NCI-H2081 treated with DMSO at 0.1 percent for 48 hours (cell line): ENCODE data around the gene ERN2.
"Not testable (repeated sequence)": the region's sequence is repeated elsewhere in the genome, so short reads cannot be mapped to it uniquely, and the experiment has no call there.

Source experiments
- DNase-seq: peaks from one replicate; lab custom pipeline; 2025; lab: John Stamatoyannopoulos, UW

Gene ERN2

DNA sequence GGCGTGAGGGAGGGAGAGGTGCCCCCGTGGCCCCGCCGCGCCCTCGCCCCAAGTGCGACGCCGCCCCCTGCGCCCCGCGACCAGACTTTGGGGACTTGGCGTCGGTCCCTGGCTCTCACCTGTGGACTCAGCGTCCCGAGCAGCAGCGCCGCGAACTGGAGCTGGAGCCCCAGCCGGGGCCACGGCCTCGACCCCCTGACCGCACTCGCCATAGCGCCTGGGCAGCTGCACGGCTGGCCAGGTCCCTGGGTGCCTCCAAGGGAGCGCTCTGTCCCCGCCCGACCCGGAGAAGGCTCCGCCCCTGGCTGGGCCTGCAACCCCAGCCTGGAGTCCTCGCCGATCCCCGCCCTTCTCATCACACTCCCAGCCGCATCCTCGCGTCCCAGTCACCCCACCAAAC, at the start of gene ERN2:
Gene ERN2 (minus strand): TSS at position 247 of the 400 bp plus-strand sequence. CDS start 35 bp downstream, at position 212.
- DNase-seq: no peak

DNA sequence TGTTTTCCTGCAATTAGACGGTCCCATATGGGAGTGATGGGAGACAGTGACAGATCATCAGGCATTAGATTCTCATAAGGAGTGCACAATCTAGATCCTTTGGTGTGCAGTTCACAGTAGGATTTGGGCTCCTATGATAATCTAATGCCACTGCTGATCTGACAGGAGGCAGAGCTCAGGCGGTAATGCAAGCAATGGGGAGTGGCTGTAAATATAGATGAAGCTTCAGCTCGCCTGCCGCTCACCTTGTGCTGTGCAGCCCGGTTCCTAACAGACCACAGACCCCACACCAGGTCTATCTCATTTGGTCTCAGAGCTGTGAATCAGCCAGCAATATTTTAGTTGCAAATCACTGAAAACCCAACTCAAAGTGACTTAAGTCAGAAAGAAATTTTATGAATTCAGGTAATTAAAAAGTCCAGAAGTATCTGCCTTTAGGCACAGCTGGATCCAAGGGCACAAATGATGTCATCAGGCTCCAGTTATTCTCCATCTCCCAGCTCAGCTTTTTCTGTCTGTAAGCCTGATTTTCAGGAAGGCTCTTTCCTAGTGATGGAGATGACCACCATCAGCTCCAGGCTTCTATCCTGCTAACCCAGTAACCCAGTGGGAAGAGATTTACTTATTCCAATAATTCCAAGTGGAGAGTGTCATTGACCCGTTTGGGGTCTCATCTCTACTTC, 45.1 kb upstream of the ERN2 start:
- DNase-seq: no peak

DNA sequence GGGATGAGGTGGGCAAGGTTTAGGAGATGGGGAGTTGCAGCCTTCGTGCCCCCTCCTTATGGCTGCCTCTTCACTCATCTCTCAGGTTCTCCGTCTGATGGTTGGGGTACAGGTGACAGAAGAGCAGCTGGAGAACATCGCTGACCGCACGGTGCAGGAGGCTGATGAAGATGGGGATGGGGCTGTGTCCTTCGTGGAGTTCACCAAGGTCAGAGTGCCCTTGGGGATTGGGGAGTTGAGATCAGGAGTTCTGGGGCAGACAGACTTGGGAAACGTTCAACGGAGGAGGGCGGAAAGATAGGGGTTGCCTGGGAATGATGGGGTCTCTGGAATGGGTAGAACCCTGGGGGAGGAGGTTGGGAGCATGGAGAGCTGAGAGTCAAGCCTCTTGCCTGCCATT, 44.1 kb upstream of the ERN2 start:
- DNase-seq: no peak

DNA sequence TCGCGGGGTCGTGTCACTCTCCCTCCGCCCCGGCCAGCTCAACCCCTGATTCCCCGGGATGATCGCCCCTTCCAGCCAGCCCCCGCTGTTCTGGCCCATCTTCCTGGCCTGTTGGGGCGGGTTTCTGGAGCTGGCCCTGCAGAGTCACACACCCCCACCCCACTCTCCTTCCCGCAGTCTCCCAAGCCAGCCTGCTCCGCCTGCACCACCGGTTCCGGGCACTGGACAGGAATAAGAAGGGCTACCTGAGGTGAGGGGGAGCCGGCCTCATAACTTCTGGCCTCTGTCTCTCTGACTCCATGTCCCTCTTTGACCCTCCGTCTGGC, 42.4 kb upstream of the ERN2 start:
- DNase-seq: no peak

DNA sequence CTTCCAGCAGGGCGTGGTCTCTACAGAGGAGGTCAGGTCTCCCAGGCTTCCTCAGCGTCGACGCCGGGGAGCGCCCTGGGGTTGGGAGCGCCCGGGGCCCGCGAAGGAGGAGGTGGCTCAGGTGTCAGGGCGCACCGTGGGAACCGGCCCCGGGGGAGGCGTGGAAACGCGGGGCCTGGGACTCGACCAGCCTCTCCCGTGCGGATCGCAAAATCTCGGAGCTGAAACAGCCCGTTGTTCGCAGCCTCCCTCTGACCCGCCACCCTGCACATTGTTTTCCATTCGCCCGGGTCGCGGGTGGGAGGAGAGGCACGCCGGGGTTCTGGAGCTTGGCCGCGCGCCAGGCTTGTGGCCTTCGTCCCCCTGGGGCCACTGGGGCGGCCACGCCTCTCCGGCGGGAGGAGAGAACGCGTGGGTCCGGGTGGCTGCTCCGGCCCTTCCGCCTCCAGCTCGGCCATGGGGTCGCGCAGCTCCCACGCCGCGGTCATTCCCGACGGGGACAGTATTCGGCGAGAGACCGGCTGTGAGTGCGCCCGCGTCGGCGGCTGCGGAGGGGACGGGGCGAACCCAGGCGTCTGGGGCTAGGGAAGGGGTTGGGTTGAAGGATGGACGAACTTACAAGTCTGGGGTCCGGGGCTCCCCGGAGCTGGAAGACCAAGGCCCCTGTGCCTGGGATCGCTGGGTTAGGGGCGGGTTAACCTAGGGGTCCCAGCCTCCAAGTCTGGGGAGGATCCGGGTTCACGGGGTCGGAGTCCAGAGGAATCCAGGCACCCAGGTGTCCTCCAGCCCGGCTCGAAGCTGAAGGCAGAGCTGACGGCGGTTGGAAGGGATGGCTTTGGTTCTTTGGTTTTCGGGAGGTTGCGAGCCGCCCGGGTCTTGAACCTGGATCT, 41.8 kb upstream of the ERN2 start, which contains the start of gene CHP2:
Gene CHP2 (plus strand): TSS at position 433 of the 890 bp plus-strand sequence. CDS start 24 bp downstream, at position 457.
- no peak for DNase-seq

DNA sequence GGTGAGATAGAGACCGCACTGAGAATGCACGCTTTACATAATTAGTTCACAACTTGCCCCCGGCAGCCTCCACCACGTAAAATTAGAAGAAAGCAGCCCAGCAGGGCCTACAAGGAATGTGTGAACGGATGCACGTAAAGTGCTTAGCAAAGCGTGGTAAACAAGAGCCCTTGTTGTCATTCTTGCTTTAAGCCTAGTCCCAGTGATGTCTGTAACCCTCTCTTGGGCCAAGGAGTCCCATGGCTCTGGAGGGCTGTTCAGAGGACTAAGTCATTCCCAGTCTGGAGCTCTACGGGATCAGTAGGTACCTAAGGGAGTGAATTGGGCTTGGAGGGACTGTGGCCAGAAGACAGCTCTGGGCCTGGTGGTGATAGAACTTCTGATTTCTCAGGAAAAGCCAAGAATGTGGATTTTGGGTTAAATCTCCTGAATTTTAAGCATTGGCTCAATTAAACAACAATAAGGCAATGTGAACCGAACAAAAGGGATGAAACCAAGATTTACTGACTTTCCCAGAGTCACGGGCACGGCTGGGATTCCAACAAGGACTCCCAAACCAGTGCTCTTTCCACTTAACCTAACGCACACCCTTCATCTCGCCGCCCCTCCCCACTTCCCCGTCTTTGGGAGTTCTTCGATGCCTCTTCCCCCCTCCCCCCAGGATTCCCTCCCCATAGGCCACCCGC, 41.0 kb upstream of the ERN2 start:
- DNase-seq: no peak

DNA sequence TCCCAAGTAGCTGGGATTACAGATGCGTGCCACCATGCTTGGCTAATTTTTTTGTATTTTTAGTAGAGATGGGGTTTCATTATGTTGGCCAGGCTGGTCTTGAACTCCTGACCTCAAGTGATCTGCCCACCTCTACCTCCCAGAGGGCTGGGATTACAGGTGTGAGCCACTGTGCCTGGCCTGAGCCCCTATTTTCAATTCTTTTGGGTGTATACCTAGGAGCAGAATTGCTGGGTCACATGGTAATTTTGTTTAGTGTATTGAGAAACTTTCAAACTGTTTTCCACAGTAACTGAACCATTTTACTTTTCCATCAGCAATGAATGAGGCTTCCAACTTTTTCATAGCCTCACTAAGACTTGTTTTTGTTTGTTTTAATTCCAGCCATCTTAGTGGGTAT, 38.0 kb upstream of the ERN2 start:
- DNase-seq: not testable (repeated sequence)

DNA sequence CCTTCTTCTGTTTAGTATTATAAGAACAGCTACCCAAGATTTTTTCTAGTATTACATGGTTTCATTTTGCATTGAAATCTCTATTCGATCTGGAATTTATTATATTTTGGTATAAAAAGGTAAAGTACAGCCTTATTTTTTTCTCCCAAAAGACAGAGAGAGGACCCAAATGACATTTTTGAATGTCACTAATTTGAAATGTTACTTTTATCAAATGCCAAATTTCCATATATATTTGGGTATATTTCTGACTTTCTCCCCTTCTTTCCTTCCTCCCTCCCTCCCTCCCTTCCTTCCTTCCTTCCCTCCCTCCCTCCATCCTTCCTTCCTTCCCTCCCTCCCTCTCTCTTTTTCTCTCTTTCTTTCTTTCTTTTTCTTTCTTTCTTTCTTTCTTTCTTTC, 35.6 kb upstream of the ERN2 start:
- no peak for DNase-seq

DNA sequence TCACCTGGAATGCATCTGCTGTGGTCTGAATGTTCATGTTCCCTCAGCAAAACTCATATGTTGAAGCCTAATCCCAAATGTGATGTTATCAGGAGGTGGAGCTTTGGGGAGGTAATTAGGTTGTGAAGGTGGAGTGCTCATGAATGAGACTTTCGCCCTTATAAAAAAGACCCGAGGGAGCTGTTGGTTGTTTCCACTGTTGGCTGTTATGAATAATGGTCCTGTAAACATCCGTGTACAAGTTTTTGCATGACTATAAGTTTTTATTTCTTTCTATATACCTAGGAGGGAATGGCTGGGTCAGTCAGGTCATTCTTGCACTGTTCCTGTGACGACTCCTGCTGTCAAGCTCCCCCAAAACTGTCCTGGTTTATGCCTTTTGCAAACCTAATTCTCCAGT, 32.2 kb upstream of the ERN2 start:
- DNase-seq: no peak

DNA sequence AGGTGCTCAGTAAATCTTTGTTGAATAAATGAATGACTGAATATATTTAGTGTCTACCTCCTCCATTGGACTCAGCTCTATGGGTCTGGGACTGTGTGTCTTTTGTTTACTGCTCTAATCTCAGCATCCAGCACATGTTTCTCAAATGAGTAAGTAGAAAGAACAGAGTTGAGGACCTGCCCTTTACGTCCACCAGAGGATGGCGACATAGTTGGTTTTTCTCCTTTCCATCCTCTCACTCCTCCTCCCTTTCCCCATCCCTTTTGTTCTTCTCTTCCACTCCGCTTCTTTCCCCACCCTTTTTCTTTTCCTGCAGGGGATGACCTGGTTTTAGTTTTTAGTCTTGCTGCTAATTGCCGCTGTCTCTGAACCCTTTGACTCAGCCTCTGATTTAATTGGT, 29.7 kb upstream of the ERN2 start:
- no peak for DNase-seq

DNA sequence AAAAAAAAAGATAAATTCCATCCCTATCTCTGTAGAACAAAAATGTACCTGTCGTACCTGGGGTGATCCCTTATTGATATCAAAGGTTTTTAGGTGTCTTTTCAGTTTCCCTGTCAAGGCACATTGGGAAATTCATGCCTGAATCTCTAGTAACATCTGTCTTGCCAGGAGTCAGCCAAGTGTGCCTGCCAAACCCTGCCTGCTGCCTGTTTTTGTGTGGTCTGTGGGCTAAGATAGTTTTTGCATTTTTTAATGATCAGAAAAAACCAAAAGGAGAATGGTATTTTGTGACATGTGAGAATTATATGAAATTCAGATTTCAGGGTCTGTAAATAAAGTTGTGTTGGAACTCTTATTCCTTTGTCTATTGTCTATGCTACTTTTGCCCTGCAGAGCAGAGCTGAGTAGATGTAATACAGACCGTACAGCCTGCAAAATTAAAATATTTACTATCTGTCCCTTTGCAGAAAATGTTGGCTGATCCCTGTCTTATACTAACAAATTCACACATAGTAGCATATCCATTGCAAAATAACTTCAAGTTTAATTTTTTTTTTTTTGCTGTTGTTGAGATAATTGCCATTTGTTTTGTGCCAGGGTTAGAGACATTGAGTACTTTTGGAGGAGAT, 28.8 kb upstream of the ERN2 start:
- DNase-seq: no peak

DNA sequence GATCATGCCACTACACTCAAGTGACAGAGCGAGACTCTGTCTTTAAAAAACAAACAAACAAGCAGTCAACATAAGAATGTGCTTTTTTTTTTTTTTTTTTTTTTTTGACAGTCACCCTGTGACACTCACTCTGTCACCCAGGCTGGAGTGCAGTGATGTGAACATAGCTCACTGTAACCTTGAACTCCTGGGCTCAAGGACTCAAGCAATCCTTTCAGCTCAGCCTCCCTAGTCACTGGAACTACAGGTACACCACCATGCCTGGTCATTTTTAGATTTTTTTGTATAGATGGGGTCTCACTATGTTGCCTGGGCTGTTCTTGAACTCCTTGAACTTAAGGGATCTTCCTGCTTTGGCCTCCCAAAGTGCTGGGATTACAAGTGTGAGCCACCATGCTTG, 26.5 kb upstream of the ERN2 start:
- no peak for DNase-seq

DNA sequence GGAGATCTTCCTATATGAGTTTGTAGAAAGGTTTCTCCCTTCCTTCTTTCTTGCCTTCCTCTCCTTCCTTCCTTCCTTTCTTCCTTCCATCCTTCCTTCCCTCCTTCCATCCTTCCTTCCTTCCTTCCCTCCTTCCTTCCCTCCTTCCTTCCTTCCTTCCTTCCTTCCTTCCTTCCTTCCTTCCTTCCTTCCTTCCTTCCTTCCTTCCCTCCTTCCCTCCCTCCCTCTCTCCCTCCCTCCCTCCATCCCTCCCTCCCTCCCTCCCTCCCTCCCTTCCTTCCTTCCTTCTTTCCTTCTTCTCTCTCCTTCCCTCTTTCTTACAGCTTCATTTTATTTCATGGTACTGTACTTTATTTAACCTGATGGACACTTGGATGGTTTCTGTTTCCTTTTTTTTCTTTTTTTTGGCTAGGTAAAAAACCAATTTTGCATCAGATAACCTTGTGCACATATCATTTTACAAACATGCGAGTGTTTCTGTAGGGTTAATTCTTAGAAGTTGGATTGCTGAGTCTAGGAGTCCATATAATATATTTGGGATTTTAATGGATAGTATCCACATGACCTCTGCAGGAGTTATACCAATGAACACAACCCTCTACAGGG, 24.5 kb upstream of the ERN2 start:
- DNase-seq: not testable (repeated sequence)

DNA sequence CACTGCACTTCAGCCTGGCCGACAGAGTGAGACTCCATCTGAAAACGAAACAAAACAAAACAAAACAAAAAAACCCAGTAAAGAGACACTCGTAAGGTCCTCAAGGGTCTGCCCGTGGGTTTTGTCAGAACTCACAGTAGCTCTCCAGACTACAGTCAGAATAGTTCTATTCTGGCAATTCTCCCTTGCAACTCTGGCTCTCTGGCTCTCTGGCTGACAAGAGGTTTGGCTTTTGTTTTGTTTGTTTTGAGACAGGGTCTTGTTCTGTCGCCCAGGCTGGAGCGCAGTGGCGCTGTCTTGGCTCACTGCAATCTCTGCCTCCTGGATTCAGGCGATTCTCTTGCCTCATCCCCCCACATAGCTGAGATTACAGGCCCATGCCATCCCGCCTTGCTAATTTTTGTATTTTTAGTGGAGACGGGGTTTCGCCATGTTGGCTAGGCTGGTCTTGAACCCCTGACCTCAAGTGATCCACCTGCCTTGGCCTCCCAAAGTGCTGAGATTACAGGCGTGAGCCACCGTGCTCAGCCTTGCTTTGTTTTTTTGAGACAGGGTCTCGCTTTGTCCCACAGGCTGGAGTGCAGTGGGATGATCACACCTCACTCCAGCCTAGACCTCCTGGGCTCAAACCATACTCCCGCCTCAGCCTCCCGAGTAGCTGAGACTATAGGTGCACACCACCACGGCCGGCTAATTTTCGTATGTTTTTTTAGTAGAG, 21.3 kb upstream of the ERN2 start:
- DNase-seq: no peak

DNA sequence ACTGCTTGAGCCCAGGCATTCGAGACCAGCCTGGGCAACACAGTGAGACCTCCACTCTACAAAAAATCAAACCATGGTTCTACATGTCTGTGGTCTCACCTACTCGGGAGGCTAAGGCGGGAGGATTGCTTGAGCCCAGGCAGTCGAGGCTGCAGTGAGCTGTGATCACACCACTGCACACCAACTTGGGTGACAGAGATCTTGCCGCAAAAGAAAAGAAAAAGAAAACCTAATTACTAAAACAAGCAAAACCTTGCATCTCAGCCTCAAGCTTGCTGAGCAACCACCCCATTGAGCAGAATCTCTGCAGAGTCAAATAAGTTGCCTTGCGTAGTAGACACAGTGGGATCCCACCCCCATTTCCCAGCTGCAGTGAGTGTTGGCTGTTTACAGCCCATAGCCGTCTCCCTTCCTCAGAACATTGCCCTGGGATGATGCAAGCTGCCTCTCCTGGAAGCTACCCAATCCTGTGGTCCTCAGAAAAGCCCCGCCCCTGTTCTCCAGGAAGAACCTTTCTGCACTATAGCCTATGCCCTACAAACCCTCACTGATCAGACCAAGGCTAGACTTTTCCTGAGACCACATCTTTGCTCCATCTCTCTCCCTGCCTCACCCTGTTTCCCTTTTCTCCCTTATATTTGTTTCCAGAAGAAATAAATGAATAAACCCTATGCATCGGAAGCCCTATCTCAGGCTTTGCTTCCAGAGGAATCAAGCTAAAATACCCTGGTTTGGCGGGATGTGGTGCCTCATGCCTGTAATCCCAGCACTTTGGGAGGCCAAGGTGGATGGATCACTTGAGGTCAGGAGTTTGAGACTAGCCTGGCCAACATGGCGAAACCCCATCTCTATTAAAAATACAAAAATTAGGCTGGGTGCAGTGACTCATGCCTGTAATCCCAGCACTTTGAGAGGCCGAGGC, 16.7 kb upstream of the ERN2 start:
- DNase-seq: no peak

DNA sequence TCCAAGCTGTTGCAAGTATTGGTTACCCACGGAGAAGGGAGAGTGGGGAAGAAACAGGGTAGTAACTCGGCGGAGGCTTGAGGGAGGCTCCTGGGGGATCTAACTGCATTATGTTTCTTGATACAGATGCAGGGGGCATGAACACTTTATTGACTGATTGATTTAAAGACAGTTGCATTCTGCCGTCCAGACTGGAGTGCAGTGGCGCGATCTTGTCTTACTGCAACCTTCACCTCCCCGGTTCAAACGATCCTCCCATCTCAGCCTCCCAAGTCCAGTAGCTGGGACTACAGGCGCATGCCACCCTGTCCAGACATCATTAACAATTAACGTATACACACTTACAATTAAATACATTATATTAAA, 15.1 kb upstream of the ERN2 start:
- DNase-seq: no peak

DNA sequence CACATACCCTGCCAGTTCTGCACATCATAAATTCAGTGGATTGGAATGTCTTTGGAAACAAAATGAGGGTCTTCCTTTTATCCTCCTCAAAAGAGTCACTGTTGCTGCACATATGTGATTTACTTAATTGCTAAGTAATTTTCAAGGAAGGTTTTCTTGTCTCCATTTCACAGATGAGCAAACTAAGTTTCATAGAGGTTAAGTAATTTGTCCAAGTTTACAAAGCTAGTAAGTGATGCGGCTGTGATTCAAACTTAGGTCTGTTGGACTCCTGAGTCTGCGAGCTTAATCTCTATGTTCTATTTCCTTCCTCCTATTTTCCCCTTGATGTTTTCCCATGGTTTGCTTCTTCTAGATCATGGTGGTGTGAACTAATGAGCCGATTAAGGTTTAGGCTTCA, 13.7 kb upstream of the ERN2 start:
- DNase-seq: no peak

DNA sequence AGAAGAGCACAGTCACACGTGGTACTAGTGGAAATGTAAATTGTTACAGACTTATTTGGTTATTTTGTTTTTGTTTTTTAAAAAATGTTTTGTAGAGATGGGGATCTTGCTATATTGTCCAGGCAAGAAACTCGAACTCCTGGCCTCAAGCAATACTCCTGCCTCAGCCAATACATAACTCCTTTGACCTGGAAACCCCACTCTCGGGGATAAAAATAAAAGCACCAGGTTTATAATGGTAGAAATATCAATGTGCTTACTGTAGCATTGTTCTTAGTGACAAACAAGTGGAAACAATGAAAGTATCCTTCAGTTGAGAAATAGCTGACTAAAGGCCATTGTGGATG, 11.7 kb upstream of the ERN2 start:
- no peak for DNase-seq

DNA sequence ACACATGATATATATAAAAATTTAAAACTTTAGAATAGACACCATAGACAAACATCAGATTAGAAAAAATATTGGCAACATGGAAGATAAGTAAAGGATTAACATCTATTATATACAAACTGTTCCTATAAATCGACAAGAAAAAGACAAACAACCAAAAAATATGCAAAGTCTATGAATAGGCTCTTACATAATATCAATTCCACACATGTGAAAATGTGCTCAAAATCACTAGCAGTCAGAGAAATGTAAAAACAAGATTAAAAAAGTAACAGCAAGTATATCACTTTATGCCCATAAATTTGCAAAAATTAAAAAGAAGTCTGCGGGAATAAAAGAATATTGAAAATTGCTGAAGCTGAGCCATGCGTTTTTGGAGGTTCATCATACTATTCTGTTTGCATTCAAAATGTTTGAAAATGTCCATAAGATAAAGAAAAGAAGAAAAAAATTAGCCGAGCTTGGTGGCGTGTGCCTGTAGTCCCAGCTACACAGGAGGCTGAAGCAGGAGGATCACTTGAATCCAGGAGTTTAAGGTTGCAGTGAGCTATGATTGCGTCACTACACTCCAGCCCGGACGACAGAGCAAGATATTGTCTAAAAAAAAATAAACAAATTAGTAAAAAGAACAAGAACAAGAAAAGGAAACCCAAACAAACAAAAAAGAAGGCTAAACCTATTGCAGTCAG, 11.2 kb upstream of the ERN2 start:
- no peak for DNase-seq
